K562 (cell line): ENCODE measurements around the gene CCDC192. TPM values are rescaled to one million over a fixed set of nuclear protein-coding genes. Genes with fewer than 3 reads are reported as not detected.

Experiments
- ATAC-seq: fragments of 200-7000 bp; cut with Tn5 transposase; 3 replicates; pipeline ENCODE4 v1.9.1; 2020; ENCODE audit warnings: moderate library complexity
- BruUV-seq: library from RNA; stranded (reverse); fragments of 400-500 nt; replicated peaks from 2 replicates; lab custom pipeline; 2021; lab: Mats Ljungman, UMichigan
- CTCF ChIA-PET: fragments of 300-600 bp; formaldehyde crosslinking; extraction: SDS; loops from one replicate; lab custom pipeline; 2021; ENCODE audit warnings: low intra/inter-chr PET ratio; lab: Yijun Ruan, JAX
- POLR2A ChIA-PET: fragments of 300-600, 350-650 bp; sonication (Branson Sonifier 250); formaldehyde crosslinking; extraction: SDS; loops from one replicate; lab custom pipeline; 2021; ENCODE audit warnings: antibody characterized with exemption, inconsistent platforms; lab: Yijun Ruan, JAX
- DNase-seq, 4 experiments: peaks; one replicate each; pipeline versions ENCODE4 v3.0.0 to v3.0.0-alpha.2; 2011 to 2018; ENCODE audit warnings: low spot score in 3 of 4, mixed read lengths in 3 of 4; ENCODE audit errors: extremely low read depth in 1 of 4
- FAIRE-seq: peaks from 2 replicates; lab custom pipeline; 2011; peaks lifted over from hg19 to GRCh38; lab: Jason Lieb, UNC
- H2AFZ ChIP-seq: 2 replicates; pipeline ENCODE4 v1.6.0; 2011; ENCODE audit warnings: low read depth, low read length, control low read depth, inconsistent platforms
- H3K27ac ChIP-seq: fragments of 200-600 bp; 3 replicates; pipeline ENCODE4 v1.8.0; 2011; ENCODE audit warnings: low read depth, mild to moderate bottlenecking, control low read depth, inconsistent platforms, low read length, moderate library complexity, mixed read lengths; ENCODE audit errors: extremely low read depth
- H3K27me3 ChIP-seq, 2 experiments: fragments of 300-600 bp in 1 of 2; 2 replicates in 1 of 2; 3 replicates in 1 of 2; pipeline versions ENCODE4 v1.6.0 to v1.8.0; 2011; ENCODE audit warnings: inconsistent platforms in 2 of 2, low read length in 2 of 2, mild to moderate bottlenecking in 1 of 2, mixed read lengths in 1 of 2, moderate library complexity in 1 of 2; ENCODE audit not compliant: control insufficient read depth in 2 of 2, insufficient read depth in 2 of 2
- H3K36me3 ChIP-seq: fragments of 300-600 bp; 3 replicates; pipeline ENCODE4 v1.8.0; 2011; ENCODE audit warnings: mild to moderate bottlenecking, low read length, inconsistent platforms; ENCODE audit not compliant: control insufficient read depth, insufficient read depth
- H3K4me1 ChIP-seq, 2 experiments: fragments of 200-600 bp in 1 of 2; replicated peaks in 1 of 2; 2 replicates in 1 of 2; 3 replicates in 1 of 2; pipeline versions ENCODE4 v1.5.1 to v1.8.0; 2011; ENCODE audit warnings: inconsistent platforms in 2 of 2, low read length in 2 of 2, mild to moderate bottlenecking in 1 of 2, mixed read lengths in 1 of 2, moderate library complexity in 1 of 2; ENCODE audit not compliant: control insufficient read depth in 2 of 2, insufficient read depth in 2 of 2
- H3K4me2 ChIP-seq: 2 replicates; pipeline ENCODE4 v1.6.1; 2011; ENCODE audit warnings: low read length, control low read depth, inconsistent platforms, mixed read lengths; ENCODE audit not compliant: insufficient read depth
- H3K4me3 ChIP-seq: fragments of 200-600 bp; sonication (generic), shearing (Covaris generic); 2 replicates; pipeline ENCODE4 v1.5.1; 2016; ENCODE audit warnings: control low read depth, inconsistent platforms
- H3K79me2 ChIP-seq: fragments of 200-600 bp; 3 replicates; pipeline ENCODE4 v1.8.0; 2011; ENCODE audit warnings: low read length, inconsistent platforms; ENCODE audit not compliant: control insufficient read depth, insufficient read depth
- H3K9ac ChIP-seq, 2 experiments: 2 replicates each; pipeline versions ENCODE4 v1.6.0 to v1.6.1; 2011; ENCODE audit warnings: low read depth in 2 of 2, low read length in 2 of 2, control low read depth in 1 of 2, inconsistent platforms in 1 of 2, mild to moderate bottlenecking in 1 of 2, mixed read lengths in 1 of 2; ENCODE audit not compliant: insufficient read depth in 1 of 2
- H3K9me1 ChIP-seq: one replicate; pipeline ENCODE4 v1.6.0; 2011; ENCODE audit warnings: inconsistent platforms, mild to moderate bottlenecking, low read length, moderate library complexity; ENCODE audit not compliant: control insufficient read depth, insufficient read depth
- H3K9me3 ChIP-seq: replicated peaks from 2 replicates; pipeline ENCODE4 v1.5.1; 2011; ENCODE audit warnings: low read depth, low read length, inconsistent platforms; ENCODE audit not compliant: control insufficient read depth, insufficient read depth
- H4K20me1 ChIP-seq: replicated peaks from 2 replicates; pipeline ENCODE4 v1.6.1; 2011; ENCODE audit warnings: low read length, inconsistent platforms, mixed read lengths; ENCODE audit not compliant: control insufficient read depth, insufficient read depth
- BRD4 ChIP-seq: fragments of 200-600 bp; sonication (generic); IDR thresholded peaks from 2 replicates; pipeline ENCODE4 v1.6.1; 2017; ENCODE audit warnings: inconsistent platforms
- CREB3L1 ChIP-seq: fragments of 450-650 bp; IDR thresholded peaks from 2 replicates; pipeline ENCODE4 v1.6.1; 2014; ENCODE audit warnings: low read depth, mild to moderate bottlenecking, moderate library complexity, borderline replicate concordance
- ERF ChIP-seq: fragments of 450-650 bp; formaldehyde crosslinking; IDR thresholded peaks from 2 replicates; pipeline ENCODE4 v1.4.0; 2020; ENCODE audit warnings: mild to moderate bottlenecking, mixed read lengths
- FOXK2 ChIP-seq, 2 experiments: fragments of 450-650 bp; IDR thresholded peaks in 1 of 2; conservative IDR thresholded peaks in 1 of 2; 2 replicates each; pipeline ENCODE4 v1.6.1; 2016; ENCODE audit warnings: low read depth in 2 of 2, mild to moderate bottlenecking in 1 of 2
- NELFE ChIP-seq: IDR thresholded peaks from 2 replicates; pipeline ENCODE4 v1.6.1; 2011; ENCODE audit warnings: mild to moderate bottlenecking; ENCODE audit not compliant: insufficient read depth, insufficient read length
- NFE2L1 ChIP-seq: fragments of 450-650 bp; IDR thresholded peaks from 2 replicates; pipeline ENCODE4 v1.6.1; 2016; ENCODE audit warnings: missing genetic modification characterization, low read depth, mild to moderate bottlenecking, missing compliant biosample characterization, moderate library complexity, borderline replicate concordance
- POLR2A ChIP-seq: fragments of 450-650 bp; conservative IDR thresholded peaks from 2 replicates; pipeline ENCODE4 v1.6.1; 2016
- POLR3A ChIP-seq: IDR thresholded peaks from 2 replicates; pipeline ENCODE4 v1.6.1; 2011; ENCODE audit warnings: borderline replicate concordance, mild to moderate bottlenecking, moderate library complexity; ENCODE audit not compliant: insufficient read length, insufficient read depth; ENCODE audit errors: extremely low read depth
- SIN3B ChIP-seq: fragments of 450-650 bp; IDR thresholded peaks from 2 replicates; pipeline ENCODE4 v1.6.1; 2017; ENCODE audit warnings: low read depth, mild to moderate bottlenecking, moderate library complexity
- TOE1 ChIP-seq, 2 experiments: fragments of 450-650 bp in 1 of 2; sonication (generic) in 1 of 2; formaldehyde crosslinking in 1 of 2; IDR thresholded peaks; 2 replicates each; pipeline versions ENCODE4 v1.7.1 to v1.8.0; 2016 to 2022; ENCODE audit warnings: borderline replicate concordance in 2 of 2, mild to moderate bottlenecking in 2 of 2, antibody characterized with exemption in 1 of 2, inconsistent platforms in 1 of 2, low read depth in 1 of 2, missing genetic modification reagents in 1 of 2, moderate library complexity in 1 of 2
- ZNF143 ChIP-seq: sonication (generic); formaldehyde crosslinking; IDR thresholded peaks from 2 replicates; pipeline ENCODE4 v1.9.0; 2022; ENCODE audit warnings: mild to moderate bottlenecking, missing genetic modification reagents
- ZNF311 ChIP-seq: fragments of 250-450 bp; sonication (Bioruptor Pico); IDR thresholded peaks from 2 replicates; pipeline ENCODE4 v1.4.0; 2020; ENCODE audit warnings: mild to moderate bottlenecking, moderate library complexity
- ZNF384 ChIP-seq: IDR thresholded peaks from 2 replicates; pipeline ENCODE4 v1.6.1; 2012; ENCODE audit warnings: low read depth, low read length, improper control_type of control experiment
- WGBS: fragments of 100-300 bp; shearing (Covaris generic); methylation state at CpG from one replicate; pipeline ENCODE4 v1.1.6; 2016; ENCODE audit warnings: low coverage, mixed read lengths; ENCODE audit not compliant: insufficient coverage; ENCODE audit errors: missing lambda C conversion rate; 5-methylcytosine and 5-hydroxymethylcytosine counted together
- in situ Hi-C: fragments of 300-500 bp; cut with MboI; formaldehyde crosslinking; loops from 4 replicates; pipeline ENCODE4 v1.15.0; 2018; ENCODE audit warnings: inconsistent platforms, mixed read lengths
- intact Hi-C: fragments of 100-400 bp; cut with micrococcal nuclease; formaldehyde crosslinking; loops from 2 replicates; pipeline ENCODE4 v1.14.2; 2022
- polyA plus RNA-seq, 8 experiments: library from polyadenylated mRNA; depleted of rRNA in 4 of 8; stranded (reverse) in 5 of 8; unstranded in 3 of 8; fragments of >200 nt; fragmentation: Nextera tagmentation in 2 of 8; fragmentation: Illumina TruSeq in 1 of 8; extraction: Ambion mirVana in 2 of 8; extraction: Trizol in 1 of 8; gene quantifications; 2 replicates each; pipeline versions ENCODE4 v1.2.1 to v1.2.3, GENCODE V29; 2011 to 2014; ENCODE audit warnings: inconsistent platforms in 1 of 8, missing spikeins in 1 of 8
- total RNA-seq, 7 experiments: library from RNA; depleted of rRNA in 6 of 7; stranded (reverse); fragments of >200 nt in 6 of 7; fragmentation: Illumina TruSeq in 2 of 7; extraction: Trizol in 2 of 7; gene quantifications; 2 replicates each; pipeline versions ENCODE4 v1.2.1 to v1.2.3, GENCODE V29; 2011 to 2021; ENCODE audit warnings: low replicate concordance in 1 of 7
- TF ChIP-seq, protein P1 (sequence below): fragments of 450-650 bp; IDR thresholded peaks from 2 replicates; pipeline ENCODE4 v1.6.1; 2017; ENCODE audit warnings: antibody characterized with exemption
- TF ChIP-seq, protein P2 (sequence below): fragments of 250-450 bp; sonication (Bioruptor Pico); IDR thresholded peaks from 2 replicates; pipeline ENCODE4 v1.5.1; 2021; ENCODE audit warnings: mild to moderate bottlenecking
- TF ChIP-seq, protein P3 (sequence below): sonication (generic); formaldehyde crosslinking; IDR thresholded peaks from 2 replicates; pipeline ENCODE4 v1.8.1; 2023; ENCODE audit warnings: mild to moderate bottlenecking, missing genetic modification reagents

Gene CCDC192
- total and polyA plus RNA-seq, 9 of the 15 experiments (the other 6 are each of a cell fraction or from before 2014, with no cell fraction given) = 0.21 to 0.66 (median 0.38) TPM; not detected in 2

DNA sequence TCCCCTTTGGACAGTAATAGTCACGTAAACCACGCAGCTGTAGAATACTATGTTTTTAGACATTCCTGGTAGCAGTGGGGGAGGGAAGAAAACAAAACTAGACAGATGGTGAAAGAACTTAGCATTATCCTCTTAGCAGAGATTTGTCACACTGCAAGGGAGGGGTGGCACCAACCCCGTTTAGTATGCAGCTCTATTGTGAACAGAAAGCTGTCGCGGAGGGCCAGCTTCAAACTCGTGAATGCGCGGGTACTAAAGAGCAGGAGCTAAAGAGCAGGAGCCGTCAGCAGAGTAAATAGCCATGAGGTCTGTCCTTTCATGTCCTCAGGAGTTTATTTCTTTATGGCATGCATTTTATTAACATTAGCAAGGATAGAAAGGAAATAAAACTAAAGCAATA is 238.5 kb downstream of the CCDC192 start:
- TF ChIP-seq POLR2A = no peak
- no peak for TF ChIP-seq NELFE
- no peak for TF ChIP-seq NFE2L1 (tag)
- TF ChIP-seq POLR3A = no peak
- TF ChIP-seq TOE1 (IDR thresholded peaks at IDR 0.05; ENCODE audit: borderline replicate concordance) = no peak
- no peak for TF ChIP-seq TOE1 (CRISPR knock-in tag; IDR thresholded peaks at IDR 0.05; ENCODE audit: borderline replicate concordance, low read depth)
- TF ChIP-seq ERF = no peak
- TF ChIP-seq, protein P1, sequence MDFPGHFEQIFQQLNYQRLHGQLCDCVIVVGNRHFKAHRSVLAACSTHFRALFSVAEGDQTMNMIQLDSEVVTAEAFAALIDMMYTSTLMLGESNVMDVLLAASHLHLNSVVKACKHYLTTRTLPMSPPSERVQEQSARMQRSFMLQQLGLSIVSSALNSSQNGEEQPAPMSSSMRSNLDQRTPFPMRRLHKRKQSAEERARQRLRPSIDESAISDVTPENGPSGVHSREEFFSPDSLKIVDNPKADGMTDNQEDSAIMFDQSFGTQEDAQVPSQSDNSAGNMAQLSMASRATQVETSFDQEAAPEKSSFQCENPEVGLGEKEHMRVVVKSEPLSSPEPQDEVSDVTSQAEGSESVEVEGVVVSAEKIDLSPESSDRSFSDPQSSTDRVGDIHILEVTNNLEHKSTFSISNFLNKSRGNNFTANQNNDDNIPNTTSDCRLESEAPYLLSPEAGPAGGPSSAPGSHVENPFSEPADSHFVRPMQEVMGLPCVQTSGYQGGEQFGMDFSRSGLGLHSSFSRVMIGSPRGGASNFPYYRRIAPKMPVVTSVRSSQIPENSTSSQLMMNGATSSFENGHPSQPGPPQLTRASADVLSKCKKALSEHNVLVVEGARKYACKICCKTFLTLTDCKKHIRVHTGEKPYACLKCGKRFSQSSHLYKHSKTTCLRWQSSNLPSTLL = no peak
- TF ChIP-seq ZNF384 = no peak
- TF ChIP-seq, protein P2, sequence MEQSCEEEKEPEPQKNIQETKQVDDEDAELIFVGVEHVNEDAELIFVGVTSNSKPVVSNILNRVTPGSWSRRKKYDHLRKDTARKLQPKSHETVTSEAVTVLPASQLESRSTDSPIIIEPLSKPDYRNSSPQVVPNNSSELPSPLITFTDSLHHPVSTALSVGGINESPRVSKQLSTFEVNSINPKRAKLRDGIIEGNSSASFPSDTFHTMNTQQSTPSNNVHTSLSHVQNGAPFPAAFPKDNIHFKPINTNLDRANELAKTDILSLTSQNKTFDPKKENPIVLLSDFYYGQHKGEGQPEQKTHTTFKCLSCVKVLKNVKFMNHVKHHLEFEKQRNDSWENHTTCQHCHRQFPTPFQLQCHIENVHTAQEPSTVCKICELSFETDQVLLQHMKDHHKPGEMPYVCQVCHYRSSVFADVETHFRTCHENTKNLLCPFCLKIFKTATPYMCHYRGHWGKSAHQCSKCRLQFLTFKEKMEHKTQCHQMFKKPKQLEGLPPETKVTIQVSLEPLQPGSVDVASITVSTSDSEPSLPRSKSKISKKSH (CRISPR knock-in tag) = no peak
- TF ChIP-seq SIN3B = no peak
- TF ChIP-seq, protein P3, sequence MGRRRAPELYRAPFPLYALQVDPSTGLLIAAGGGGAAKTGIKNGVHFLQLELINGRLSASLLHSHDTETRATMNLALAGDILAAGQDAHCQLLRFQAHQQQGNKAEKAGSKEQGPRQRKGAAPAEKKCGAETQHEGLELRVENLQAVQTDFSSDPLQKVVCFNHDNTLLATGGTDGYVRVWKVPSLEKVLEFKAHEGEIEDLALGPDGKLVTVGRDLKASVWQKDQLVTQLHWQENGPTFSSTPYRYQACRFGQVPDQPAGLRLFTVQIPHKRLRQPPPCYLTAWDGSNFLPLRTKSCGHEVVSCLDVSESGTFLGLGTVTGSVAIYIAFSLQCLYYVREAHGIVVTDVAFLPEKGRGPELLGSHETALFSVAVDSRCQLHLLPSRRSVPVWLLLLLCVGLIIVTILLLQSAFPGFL (CRISPR knock-in tag) = no peak
- TF ChIP-seq BRD4 = no peak
- no peak for TF ChIP-seq ZNF311
- TF ChIP-seq ZNF143 (CRISPR knock-in tag) = no peak
- TF ChIP-seq CREB3L1 = no peak
- no peak for TF ChIP-seq FOXK2 (conservative IDR thresholded peaks at IDR 0.05 in 1 of 2, IDR thresholded peaks at IDR 0.05 in 1 of 2; ENCODE audit: low read depth in 2 of 2)
- no TSS peak for BruUV-seq
- Histone ChIP-seq H3K4me2 (no peak overlapping the region), H3K9me1 (no peaks in the 10 kb centered on the region), H3K27me3 (peaks cover 0 to 3% of the 10 kb centered on the region in 2 experiments; a peak in 1 of 5 replicates), H3K4me1 (no peaks in the 10 kb centered on the region), H3K4me3 (no peak overlapping the region), H4K20me1 (no peaks in the 10 kb centered on the region), H3K9ac (no peak overlapping the region), H2AFZ (no peak overlapping the region), H3K9me3 (no peaks in the 10 kb centered on the region), H3K79me2 (no peaks in the 10 kb centered on the region), H3K27ac (no peak overlapping the region), H3K36me3 (no peaks in the 10 kb centered on the region)
- intact Hi-C loops (no loop called here), in situ Hi-C loops (no loop called here)
- no peak for DNase-seq
- WGBS = 48% methylated on average over 9 of the region's 9 CpGs
- ATAC-seq = no peak
- no peak for FAIRE-seq
- ChIA-PET POLR2A (no interaction called here), CTCF (no interaction called here)
